Measurements from ENCODE around the gene MANBA.

Gene MANBA

GRCh38 chr4:102760645-102761295 lies at the start of gene MANBA:
TSS of gene MANBA (minus strand) at chr4:102760968. CDS start at chr4:102760894, 74 bp downstream.
- POLR2A ChIA-PET: interaction anchor here (0.6 to 2.0 kb wide), 5 partner anchors 10 to 67 kb away, joined by 4 to 8 read pairs (median 4); partner anchors contain the start of gene UBE2D3
- TF ChIP-seq CTCF (IDR thresholded peaks at IDR 0.05; ENCODE audit: control extremely low read depth, extremely low read depth, low read depth, missing control alignments): peak; percentile 0
- DNase-seq (ENCODE audit: extremely low spot score): peak; percentile 97
- CTCF ChIA-PET: interaction anchor here (0.8 to 1.3 kb wide), 8 partner anchors 14 to 250 kb away, joined by 3 to 4 read pairs (median 3); no protein-coding TSS in a partner anchor

DNA sequence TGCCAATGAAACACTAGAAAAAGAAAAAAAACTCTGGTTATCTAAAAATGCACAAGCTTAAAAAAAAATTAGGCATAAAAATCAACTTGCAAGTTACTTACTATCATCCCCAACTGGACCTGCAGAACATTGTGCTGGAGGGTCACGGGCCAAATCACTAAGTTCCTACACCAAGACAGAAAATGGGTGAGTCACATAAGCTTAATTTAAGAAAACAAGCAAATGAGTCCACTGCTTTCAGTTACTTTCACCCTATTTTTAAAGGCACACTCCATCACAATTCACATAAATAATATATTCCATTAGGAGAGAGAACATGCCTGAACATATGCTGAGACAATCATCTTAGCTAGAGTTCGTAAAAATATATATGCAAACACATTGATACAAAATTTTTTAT lies 48.9 kb upstream of the MANBA start:
- CTCF ChIA-PET: interaction anchor here (0.7 to 1.9 kb wide), 6 partner anchors 9 to 282 kb away, joined by 3 to 10 read pairs (median 4); no protein-coding TSS in a partner anchor
- TF ChIP-seq CTCF (IDR thresholded peaks at IDR 0.05; ENCODE audit: control extremely low read depth, extremely low read depth, low read depth, missing control alignments): no peak

GRCh38 chr4:102809190-102809589 lies 48.4 kb upstream of the MANBA start:
- ChIA-PET CTCF (interaction anchor here (0.7 to 1.9 kb wide), 3 partner anchors 14 to 283 kb away, joined by 3 to 10 read pairs (median 4); no protein-coding TSS in a partner anchor), POLR2A (interaction anchor here (0.7 to 1.0 kb wide), 2 partner anchors 9 to 19 kb away, joined by 3 read pairs; partner anchors contain the start of gene UBE2D3)
- no peak for DNase-seq (ENCODE audit: extremely low spot score)
- no peak for TF ChIP-seq CTCF (IDR thresholded peaks at IDR 0.05; ENCODE audit: control extremely low read depth, extremely low read depth, low read depth, missing control alignments)

More for the DNA sequence above, 48.9 kb upstream of the MANBA start:
- no peak for DNase-seq (ENCODE audit: extremely low spot score)
- POLR2A ChIA-PET: interaction anchor here (0.7 to 1.0 kb wide), 2 partner anchors 9 to 18 kb away, joined by 3 read pairs; partner anchors contain the start of gene UBE2D3

GRCh38 chr4:102808009-102808408 lies 47.2 kb upstream of the MANBA start:
- ChIA-PET POLR2A (no interaction called here), CTCF (interaction anchor here (1.9 kb wide), 1 partner anchor 10 kb away, joined by 4 read pairs; no protein-coding TSS in a partner anchor)
- TF ChIP-seq CTCF (IDR thresholded peaks at IDR 0.05; ENCODE audit: control extremely low read depth, extremely low read depth, low read depth, missing control alignments): no peak
- DNase-seq (ENCODE audit: extremely low spot score): no peak

GRCh38 chr4:102807345-102807744 lies 46.6 kb upstream of the MANBA start:
- POLR2A ChIA-PET: no interaction called here
- TF ChIP-seq CTCF (IDR thresholded peaks at IDR 0.05; ENCODE audit: control extremely low read depth, extremely low read depth, low read depth, missing control alignments): no peak
- DNase-seq (ENCODE audit: extremely low spot score): no peak
- CTCF ChIA-PET: interaction anchor here (1.1 to 1.9 kb wide), 2 partner anchors 11 to 292 kb away, joined by 3 to 4 read pairs; partner anchors contain the start of gene BDH2

GRCh38 chr4:102799816-102800215 lies 39.0 kb upstream of the MANBA start:
- TF ChIP-seq CTCF (IDR thresholded peaks at IDR 0.05; ENCODE audit: control extremely low read depth, extremely low read depth, low read depth, missing control alignments): no peak
- ChIA-PET CTCF (interaction anchor here (1.4 kb wide), 1 partner anchor 12 kb away, joined by 6 read pairs; no protein-coding TSS in a partner anchor), POLR2A (no interaction called here)
- no peak for DNase-seq (ENCODE audit: extremely low spot score)

Data from GM10248 (cell line).